Adrenal gland (tissue), 12 donors: ENCODE data around the gene TMEM19. TPM values are rescaled to one million over a fixed set of nuclear protein-coding genes. Genes with fewer than 3 reads are reported as not detected.

Experiments used
- DNase-seq, 7 donors: peaks; one replicate each; pipeline ENCODE4 v3.0.0-alpha.2; 2019 to 2020
- H3K27ac ChIP-seq, 5 donors: fragments of 200-600 bp; sonication (generic) in 4 of 5; 1 replicate in 3 of 5; 2 replicates in 2 of 5; pipeline versions ENCODE4 v1.5.1 to v1.8.0; 2016 to 2020; ENCODE audit warnings: mild to moderate bottlenecking in 1 of 5
- H3K27me3 ChIP-seq: fragments of 200-600 bp; 2 replicates; pipeline ENCODE4 v1.8.0; 2021
- H3K36me3 ChIP-seq, 2 donors: fragments of 200-600 bp; replicated peaks in 1 of 2; 1 replicate in 1 of 2; 2 replicates in 1 of 2; pipeline versions ENCODE4 v1.5.1 to v1.8.0; 2018 to 2022
- H3K4me1 ChIP-seq, 2 donors: fragments of 200-600 bp; replicated peaks in 1 of 2; 1 replicate in 1 of 2; 2 replicates in 1 of 2; pipeline versions ENCODE4 v1.5.1 to v1.8.0; 2018 to 2021
- H3K4me3 ChIP-seq, 4 donors: fragments of 200-600 bp; sonication (generic) in 3 of 4; one replicate each; pipeline ENCODE4 v1.5.1; 2016 to 2018
- H3K9me3 ChIP-seq, 3 donors: fragments of 200-600 bp; sonication (generic) in 1 of 3; replicated peaks in 1 of 3; 1 replicate in 2 of 3; 2 replicates in 1 of 3; pipeline versions ENCODE4 v1.5.1 to v1.8.0; 2016 to 2021
- CTCF ChIP-seq, 6 experiments: fragments of 450-650 bp in 4 of 6; fragments of 200-600 bp in 2 of 6; sonication (generic) in 1 of 6; IDR thresholded peaks; 1 replicate in 5 of 6; 2 replicates in 1 of 6; pipeline versions ENCODE4 v1.5.1 to v1.8.0; 2016 to 2021; ENCODE audit warnings: antibody characterized with exemption in 6 of 6, mild to moderate bottlenecking in 2 of 6, moderate library complexity in 1 of 6
- POLR2A ChIP-seq, 2 donors: fragments of 450-650 bp; IDR thresholded peaks; one replicate each; pipeline ENCODE4 v1.6.1; 2017; ENCODE audit warnings: antibody characterized with exemption in 2 of 2, mild to moderate bottlenecking in 2 of 2, moderate library complexity in 1 of 2
- WGBS, 4 donors: extraction: QIAGEN DNeasy Blood & Tissue Kit in 2 of 4; methylation state at CpG; one replicate each; pipeline versions ENCODE4 v1.1.5 to v1.1.7; 2013 to 2017; 5-methylcytosine and 5-hydroxymethylcytosine counted together
- intact Hi-C, 2 donors: fragments of 100-400 bp; cut with DNase I; formaldehyde crosslinking; loops; one replicate each; pipeline versions ENCODE4 v1.14.1 to v1.15.0; 2022 to 2023
- polyA plus RNA-seq, 3 donors: library from polyadenylated mRNA; stranded (reverse); fragments of 200-250 nt in 2 of 3; fragments of 350-450 nt in 1 of 3; fragmentation: Illumina TruSeq in 1 of 3; extraction: RNeasy Lipid Tissue Mini Kit (QIAGEN cat#74804) in 1 of 3; gene quantifications; one replicate each; pipeline ENCODE4 v1.2.3, GENCODE V29; 2013 to 2014
- total RNA-seq, 9 donors: library from RNA; depleted of rRNA in 4 of 9; stranded (reverse); fragments of >200 nt in 4 of 9; fragments of 120-200 nt in 1 of 9; fragmentation: NEBNext Ultra II Directional in 1 of 9; extraction: Animal tissue kit (Norgen Biotek cat#: 25700) in 1 of 9; gene quantifications; one replicate each; pipeline versions ENCODE4 v1.1.0 to v1.2.4, GENCODE V29; 2013 to 2023
- donor health status: healthy with polysubstance abuse.
- donor health status: Bipolar disorder and iron deficiency.
- donor health status: DM: yes; HTN: yes; CAD: no.
- donor health status: DM: no; HTN: no; CAD: no.
- donor health status: DM: no; HTN: no; CAD: no.
- donor health status: DM: yes; HTN: yes; CAD: no.

The TMEM19 gene
- total and polyA plus RNA-seq, 12 donors: 2.8 to 22.1 (median 18.1) TPM

- peaks cover 11 to 17% of the 10 kb centered on the region in 2 donors for H3K4me1 ChIP-seq
Observed at GRCh38 chr12:71666259-71666658, 19.6 kb upstream of the TMEM19 start.

GRCh38 chr12:71671311-71671710 lies 14.6 kb upstream of the TMEM19 start:
- Histone ChIP-seq H3K4me1 (no peaks in the 10 kb centered on the region), H3K36me3 (no peaks in the 10 kb centered on the region), H3K27me3 (no peaks in the 10 kb centered on the region), H3K9me3 (no peaks in the 10 kb centered on the region), H3K4me3 (no peak overlapping the region), H3K27ac (no peak overlapping the region)
- intact Hi-C loops: no loop called here
- no peak for TF ChIP-seq CTCF (IDR thresholded peaks at IDR 0.05)
- no peak for TF ChIP-seq POLR2A (IDR thresholded peaks at IDR 0.05)
- DNase-seq: no peak

More at GRCh38 chr12:71666259-71666658, 19.6 kb upstream of the TMEM19 start:
- TF ChIP-seq CTCF (IDR thresholded peaks at IDR 0.05) (no peak), POLR2A (IDR thresholded peaks at IDR 0.05) (no peak)
- Histone ChIP-seq H3K4me3 (no peak overlapping the region), H3K27ac (no peak overlapping the region), H3K36me3 (no peaks in the 10 kb centered on the region), H3K27me3 (no peaks in the 10 kb centered on the region), H3K9me3 (no peaks in the 10 kb centered on the region)
- DNase-seq: no peak
- WGBS, 4 donors: 92 to 99% (median 96%) methylated on average over 5 of the region's 5 CpGs
- intact Hi-C loops: loop anchor here in 1 of 2 donors (10.0 kb wide), 1 partner anchor 89 kb away; the partner anchor contains the start of gene RAB21

GRCh38 chr12:71671816-71672215 lies 14.1 kb upstream of the TMEM19 start:
- no peak for DNase-seq
- Histone ChIP-seq H3K4me1 (no peaks in the 10 kb centered on the region), H3K4me3 (no peak overlapping the region), H3K9me3 (no peaks in the 10 kb centered on the region), H3K36me3 (no peaks in the 10 kb centered on the region), H3K27me3 (no peaks in the 10 kb centered on the region), H3K27ac (no peak overlapping the region)
- TF ChIP-seq POLR2A (IDR thresholded peaks at IDR 0.05): no peak
- no peak for TF ChIP-seq CTCF (IDR thresholded peaks at IDR 0.05)
- intact Hi-C loops: no loop called here
- 33 to 50% (median 45%) methylated on average over 1 of the region's 1 CpG for WGBS, 4 donors

- H3K9me3 ChIP-seq: no peaks in the 10 kb centered on the region
- 90 to 97% (median 96%) methylated on average over 1 of the region's 1 CpG for WGBS, 4 donors
- no peak overlapping the region for H3K27ac ChIP-seq
- peaks cover 8 to 16% of the 10 kb centered on the region in 2 donors for H3K4me1 ChIP-seq
- no peaks in the 10 kb centered on the region for H3K27me3 ChIP-seq
- intact Hi-C loops: no loop called here
- DNase-seq: no peak
- no peak for TF ChIP-seq POLR2A (IDR thresholded peaks at IDR 0.05)
- TF ChIP-seq CTCF (IDR thresholded peaks at IDR 0.05): no peak
- no peak overlapping the region for H3K4me3 ChIP-seq
- no peaks in the 10 kb centered on the region for H3K36me3 ChIP-seq
Observed at GRCh38 chr12:71682466-71682865, 3.4 kb upstream of the TMEM19 start.
